GM23248 (cell line): ENCODE data around the gene DPP6.
"Not testable (repeated sequence)": the region's sequence is repeated elsewhere in the genome, so short reads cannot be mapped to it uniquely, and the experiment has no call there.

Experiments
- EZH2 ChIP-seq: fragments of 200-600 bp; sonication (generic); IDR thresholded peaks from 2 replicates; pipeline ENCODE4 v1.6.1; 2018; ENCODE audit warnings: antibody characterized with exemption, mild to moderate bottlenecking; ENCODE audit not compliant: insufficient read depth, poor library complexity, severe bottlenecking
- EZH2phosphoT487 ChIP-seq: fragments of 200-600 bp; sonication (generic); IDR thresholded peaks from 2 replicates; pipeline ENCODE4 v1.6.1; 2018; ENCODE audit warnings: antibody characterized with exemption, moderate library complexity, mild to moderate bottlenecking, low read depth; ENCODE audit not compliant: insufficient read depth

DNA sequence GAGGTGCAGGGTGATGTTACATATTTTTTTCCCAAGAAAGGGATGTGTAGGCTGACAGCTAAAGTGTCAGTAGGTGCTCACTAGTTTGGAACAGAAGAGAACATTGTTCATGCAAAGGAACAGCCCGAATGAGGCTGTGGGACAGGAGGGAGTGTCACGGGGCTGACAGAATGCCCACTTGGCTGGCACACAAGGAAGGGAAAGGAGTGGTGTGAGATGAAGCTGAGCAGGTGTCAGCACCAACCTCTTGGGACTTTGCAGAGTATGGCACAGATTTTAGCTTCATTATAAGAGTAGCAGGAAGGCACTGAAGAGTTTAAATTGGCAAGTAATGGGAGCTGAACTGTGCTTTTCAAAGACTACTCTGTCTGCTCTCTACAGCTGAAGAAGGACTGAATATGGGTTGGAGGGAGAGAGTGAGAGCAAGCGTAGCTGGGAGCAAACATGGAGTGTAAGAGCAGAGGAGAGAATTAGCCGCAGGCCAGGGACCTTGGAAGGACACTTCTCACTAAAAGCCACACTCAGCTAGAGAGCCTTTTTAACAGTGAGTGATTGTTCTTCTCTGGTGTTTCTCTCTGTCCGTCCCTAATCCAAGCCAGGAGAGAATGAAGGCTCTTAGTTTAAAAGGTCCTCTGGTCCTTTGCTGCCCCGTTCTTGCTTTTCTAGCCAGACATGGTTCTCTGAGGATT, 35.0 kb downstream of the DPP6 start:
- TF ChIP-seq EZH2phosphoT487, EZH2: not testable (repeated sequence)
